Measurements from ENCODE around the gene ZNF281.
"Not testable (repeated sequence)": the region's sequence is repeated elsewhere in the genome, so short reads cannot be mapped to it uniquely, and the experiment has no call there.

Gene ZNF281

DNA sequence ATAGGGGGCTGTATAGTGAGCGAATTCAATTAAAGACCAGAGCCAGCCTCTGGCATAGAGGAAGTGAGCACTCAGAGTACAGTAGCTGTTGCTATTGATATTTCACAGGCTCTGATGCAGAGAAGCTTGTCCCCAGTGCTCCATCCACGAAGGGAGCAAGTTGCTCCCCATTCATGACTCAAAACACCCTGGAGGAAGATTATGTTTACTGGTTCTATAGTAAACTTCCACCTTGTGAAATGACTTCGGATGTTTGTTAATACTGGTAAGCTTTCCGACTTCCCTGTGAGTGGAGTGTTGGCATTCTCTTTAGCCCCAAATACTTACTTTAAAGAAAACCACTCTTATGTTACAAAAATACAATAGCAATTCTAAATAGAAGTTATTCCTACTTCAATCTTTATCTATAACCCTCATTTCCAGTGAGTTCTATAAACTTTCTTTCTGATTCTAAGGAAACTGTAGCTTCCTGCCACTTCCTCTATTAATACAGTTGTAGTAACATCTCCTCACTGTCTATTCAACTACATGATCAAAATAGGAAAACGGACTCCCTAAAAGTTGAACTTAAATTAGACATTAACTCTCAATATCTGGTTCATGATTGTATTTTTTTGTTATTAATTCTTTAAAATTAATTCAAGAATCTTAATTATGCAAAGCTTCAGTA, 46.4 kb downstream of the ZNF281 start:
- no peak for DNase-seq

DNA sequence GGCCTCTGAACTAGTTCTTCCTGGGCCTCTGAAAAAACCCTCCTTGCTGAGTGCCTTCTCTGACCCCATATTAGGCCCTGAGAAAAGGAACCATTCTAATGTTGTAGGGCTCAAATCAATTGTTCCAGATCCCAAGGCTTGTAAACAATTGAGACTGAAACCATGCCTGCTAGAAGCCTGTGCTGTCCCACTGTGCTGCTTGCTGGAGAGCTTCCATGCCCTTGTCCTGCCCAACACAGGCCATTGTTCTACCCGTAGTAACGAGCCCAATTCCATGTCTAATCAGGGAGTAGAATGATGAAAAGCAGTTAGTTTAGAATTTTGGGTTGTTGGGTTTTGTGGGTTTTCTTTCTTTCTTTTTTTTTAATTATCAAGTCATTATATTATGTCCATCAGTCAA, 47.4 kb downstream of the ZNF281 start:
- no peak for DNase-seq

DNA sequence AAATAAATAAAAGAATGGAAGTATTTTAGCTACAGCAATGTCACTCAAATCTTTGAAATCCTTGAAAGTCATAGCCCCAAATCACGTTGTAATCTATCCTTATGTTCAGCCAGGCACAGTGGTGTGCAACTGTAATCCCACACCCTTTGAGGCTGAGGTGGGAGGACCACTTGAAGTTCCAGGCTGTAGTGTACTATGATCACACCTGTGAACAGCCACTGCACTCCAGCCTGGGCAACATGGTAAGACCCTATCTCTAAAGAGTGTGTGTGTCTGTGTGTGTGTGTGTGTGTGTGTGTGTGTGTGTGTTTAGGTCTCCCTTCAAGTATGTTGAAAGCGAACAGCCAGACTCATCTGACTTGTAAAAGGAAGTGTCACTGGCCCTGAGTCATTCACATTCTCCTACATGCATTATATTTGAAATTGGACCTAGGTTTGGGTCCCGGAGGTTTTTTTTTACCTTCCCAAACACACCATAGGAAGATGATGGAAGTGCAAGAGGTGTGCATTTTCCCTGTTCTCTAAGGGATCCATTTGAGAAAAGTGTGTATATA, 50.1 kb downstream of the ZNF281 start:
- DNase-seq: no peak

DNA sequence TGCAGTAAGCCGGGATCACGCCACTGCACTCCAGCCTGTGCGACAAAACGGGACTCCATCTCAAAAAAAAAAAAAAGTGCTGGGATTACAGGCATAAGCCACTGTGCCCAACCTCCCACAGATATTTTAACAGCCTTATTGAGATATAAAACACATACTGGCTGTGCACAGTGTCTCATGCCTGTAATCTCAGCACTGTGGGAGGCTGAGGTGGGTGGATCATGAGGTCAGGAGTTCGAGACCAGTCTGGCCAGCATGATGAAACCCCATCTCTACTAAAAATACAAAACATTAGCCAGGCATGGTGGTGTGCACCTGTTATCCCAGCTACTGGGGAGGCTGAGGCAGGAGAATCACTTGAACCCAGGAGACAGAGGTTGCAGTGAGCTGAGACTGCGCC, 51.9 kb downstream of the ZNF281 start:
- not testable (repeated sequence) for DNase-seq

DNA sequence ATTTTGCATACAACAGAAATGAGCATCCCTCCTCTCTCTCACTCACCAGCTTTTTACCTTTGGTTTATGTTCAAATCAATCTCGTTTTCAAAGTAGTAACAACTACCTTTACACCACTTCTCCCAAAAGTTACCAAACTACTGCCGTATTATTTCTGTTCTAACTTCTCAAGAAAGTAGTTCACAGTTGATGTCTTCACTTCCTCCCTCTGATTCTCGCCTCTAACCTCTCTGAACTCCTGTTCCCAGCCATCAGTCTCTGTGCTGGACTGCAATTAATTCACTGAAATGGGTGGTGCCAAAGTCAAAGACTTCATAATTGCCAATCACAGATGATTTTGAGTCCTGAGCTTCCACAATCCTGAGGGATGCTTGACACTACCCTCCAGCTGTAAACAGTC, 54.0 kb downstream of the ZNF281 start:
- DNase-seq: no peak
